KOPT-K1 (cell line): ENCODE results near the gene TEX48.

ENCODE experiments used
- H3K27ac ChIP-seq: fragments of 200-600 bp; sonication (generic); 2 replicates; pipeline ENCODE4 v1.5.1; 2016; ENCODE audit warnings: antibody characterized with exemption, mild to moderate bottlenecking, low read depth, low read length; ENCODE audit not compliant: poor library complexity, severe bottlenecking
- H3K36me3 ChIP-seq: fragments of 200-600 bp; sonication (generic); 2 replicates; pipeline ENCODE4 v1.5.1; 2017; ENCODE audit warnings: antibody characterized with exemption, mild to moderate bottlenecking, low read length, moderate library complexity; ENCODE audit not compliant: insufficient read depth
- H3K9me3 ChIP-seq: fragments of 200-600 bp; sonication (generic); 2 replicates; pipeline ENCODE4 v1.5.1; 2017; ENCODE audit warnings: antibody characterized with exemption, low read length, mild to moderate bottlenecking; ENCODE audit not compliant: insufficient read depth, poor library complexity, severe bottlenecking

The TEX48 gene

GRCh38 chr9:114685951-114686350 lies 4.0 kb upstream of the TEX48 start:
- Histone ChIP-seq H3K36me3 (no peaks in the 10 kb centered on the region), H3K27ac (no peak overlapping the region)

DNA sequence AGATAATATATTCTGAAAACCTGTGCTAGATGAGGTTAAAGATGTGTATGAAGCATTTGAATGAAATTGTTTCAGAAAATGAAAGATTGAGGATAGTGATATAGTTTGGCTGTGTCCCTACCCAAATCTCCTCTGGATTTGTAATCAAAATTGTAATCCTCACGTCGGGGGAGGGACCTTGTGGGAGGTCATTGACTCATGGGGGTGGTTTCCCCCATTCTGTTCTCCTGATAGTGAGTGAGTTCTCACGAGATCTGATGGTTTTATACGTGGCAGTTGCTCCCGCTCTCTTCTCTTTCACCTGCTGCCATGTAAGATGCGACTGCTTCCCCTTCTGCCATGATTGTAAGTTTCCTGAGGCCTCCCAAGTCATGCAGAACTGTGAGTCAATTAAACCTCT lies 2.0 kb upstream of the TEX48 start:
- Histone ChIP-seq H3K27ac (no peak overlapping the region), H3K9me3 (no peaks in the 10 kb centered on the region), H3K36me3 (no peaks in the 10 kb centered on the region)

More at GRCh38 chr9:114685951-114686350, 4.0 kb upstream of the TEX48 start:
- H3K9me3 ChIP-seq, result no peaks in the 10 kb centered on the region

DNA sequence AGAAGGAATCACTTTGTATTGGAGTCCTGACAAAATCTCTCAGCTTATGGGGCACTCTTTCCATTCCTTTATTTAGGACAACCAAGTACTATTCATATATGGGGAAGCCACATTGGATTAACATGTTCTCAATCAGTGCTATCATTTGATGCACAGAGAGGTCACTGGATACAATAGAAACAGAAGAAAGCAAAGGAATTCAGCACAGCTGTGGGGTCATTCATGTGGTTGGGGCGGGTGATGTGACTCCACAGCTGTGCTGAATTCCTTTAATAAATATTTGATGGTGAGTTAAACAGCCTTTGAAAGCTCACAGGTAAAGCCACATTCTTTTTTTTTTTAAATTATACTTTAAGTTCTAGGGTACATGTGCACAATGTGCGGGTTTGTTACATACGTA lies 854 bp upstream of the TEX48 start:
- Histone ChIP-seq H3K36me3 (no peaks in the 10 kb centered on the region), H3K9me3 (no peaks in the 10 kb centered on the region), H3K27ac (no peak overlapping the region)

DNA sequence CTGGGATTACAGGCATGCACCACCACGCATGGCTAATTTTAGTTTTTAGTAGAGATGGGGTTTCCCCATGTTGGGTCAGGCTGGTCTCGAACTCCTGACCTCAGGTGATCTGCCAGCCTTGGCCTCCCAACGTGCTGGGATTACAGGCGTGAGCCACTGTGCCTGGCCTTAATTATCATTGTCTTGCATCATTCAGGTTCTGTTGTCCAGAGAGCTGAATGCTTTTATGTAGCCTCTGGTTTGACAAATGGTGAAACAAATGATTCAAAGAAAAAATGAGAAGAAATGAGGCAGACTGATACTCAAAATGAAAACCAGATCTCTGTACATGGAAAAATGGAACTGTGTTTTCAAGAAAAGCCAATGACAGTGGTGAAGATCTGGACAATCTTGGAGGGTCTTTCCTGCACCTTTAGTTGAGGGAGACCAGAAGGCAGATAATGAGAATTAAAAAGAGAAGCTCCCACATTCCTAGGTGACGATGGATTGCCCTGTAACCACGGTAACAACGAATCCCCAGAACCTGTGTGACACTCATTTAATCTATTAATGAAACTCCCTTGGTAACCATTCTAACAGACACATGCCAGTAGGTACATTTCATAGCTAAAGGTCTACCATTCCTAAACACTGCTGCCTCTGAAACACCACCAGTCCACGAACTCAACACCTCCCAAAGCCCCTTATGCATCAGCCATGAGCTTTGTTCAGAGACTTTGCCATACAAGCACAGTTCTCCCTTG lies 1.6 kb downstream of the TEX48 start:
- Histone ChIP-seq H3K27ac (no peak overlapping the region), H3K9me3 (no peaks in the 10 kb centered on the region), H3K36me3 (no peaks in the 10 kb centered on the region)

- Histone ChIP-seq H3K9me3 (no peaks in the 10 kb centered on the region), H3K36me3 (no peaks in the 10 kb centered on the region), H3K27ac (no peak overlapping the region)
Observed at GRCh38 chr9:114678795-114679194, 3.2 kb downstream of the TEX48 start.

GRCh38 chr9:114678130-114678529 lies 3.9 kb downstream of the TEX48 start:
- Histone ChIP-seq H3K36me3 (no peaks in the 10 kb centered on the region), H3K9me3 (no peaks in the 10 kb centered on the region), H3K27ac (no peak overlapping the region)

- H3K36me3 ChIP-seq, result no peaks in the 10 kb centered on the region
- no peaks in the 10 kb centered on the region for H3K9me3 ChIP-seq
- H3K27ac ChIP-seq, result no peak overlapping the region
Observed at GRCh38 chr9:114677418-114677817, 4.6 kb downstream of the TEX48 start.

DNA sequence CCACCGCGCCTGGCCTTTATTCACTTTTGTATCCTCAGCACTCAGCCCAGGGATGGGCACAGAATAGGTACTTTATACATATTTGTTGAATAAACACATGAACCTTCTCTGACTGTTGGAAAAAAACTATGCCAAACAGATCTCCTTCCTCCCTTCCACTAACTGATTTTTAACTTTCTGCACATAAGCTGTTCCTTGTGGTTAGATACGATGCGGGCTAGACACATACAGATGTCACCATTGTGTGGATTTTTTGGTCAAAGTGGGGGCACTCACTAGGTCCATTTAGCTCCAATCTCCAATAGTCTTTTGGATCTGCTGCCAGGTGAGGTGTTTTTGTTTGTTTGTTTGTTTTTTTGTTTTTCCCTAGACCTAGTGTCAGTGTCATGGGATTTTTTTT lies 5.1 kb downstream of the TEX48 start:
- Histone ChIP-seq H3K27ac (no peak overlapping the region), H3K9me3 (no peaks in the 10 kb centered on the region), H3K36me3 (no peaks in the 10 kb centered on the region)

DNA sequence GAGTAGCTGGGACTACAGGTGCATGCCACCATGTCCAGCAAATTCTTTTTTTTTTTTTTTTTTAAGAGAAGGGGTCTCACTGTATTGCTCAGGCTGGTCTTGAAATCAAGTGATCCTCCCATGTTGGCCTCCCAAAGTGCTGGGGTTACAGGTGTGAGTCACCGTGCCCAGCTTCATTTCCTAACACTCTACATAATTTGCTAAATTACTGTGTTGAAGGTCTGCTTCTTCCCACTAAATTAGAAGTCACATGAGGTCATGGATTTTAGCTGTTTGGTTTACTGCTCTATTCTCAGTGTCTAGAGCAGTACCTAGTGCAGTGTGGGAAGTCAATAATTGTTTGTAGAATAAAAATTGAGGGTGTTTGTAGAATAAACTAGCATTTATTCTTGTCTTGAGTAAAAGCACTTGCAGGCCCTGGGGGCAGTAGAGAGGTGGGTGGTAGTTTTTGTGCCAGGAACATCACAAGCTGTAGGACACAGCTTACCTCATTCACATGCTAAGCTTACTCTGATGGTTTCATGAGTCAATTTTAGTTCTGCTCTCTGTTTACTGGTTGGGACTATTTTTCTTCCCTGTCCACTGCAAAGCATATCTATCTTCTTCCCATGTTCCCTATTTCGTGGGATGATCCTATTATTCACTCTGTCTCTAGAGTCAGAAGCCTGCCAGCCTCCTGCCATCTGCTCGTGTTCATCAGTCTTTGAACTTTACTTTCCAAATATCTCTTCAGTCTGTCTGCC lies 7.0 kb downstream of the TEX48 start:
- no peaks in the 10 kb centered on the region for H3K9me3 ChIP-seq
- no peaks in the 10 kb centered on the region for H3K36me3 ChIP-seq
- H3K27ac ChIP-seq, result no peak overlapping the region

DNA sequence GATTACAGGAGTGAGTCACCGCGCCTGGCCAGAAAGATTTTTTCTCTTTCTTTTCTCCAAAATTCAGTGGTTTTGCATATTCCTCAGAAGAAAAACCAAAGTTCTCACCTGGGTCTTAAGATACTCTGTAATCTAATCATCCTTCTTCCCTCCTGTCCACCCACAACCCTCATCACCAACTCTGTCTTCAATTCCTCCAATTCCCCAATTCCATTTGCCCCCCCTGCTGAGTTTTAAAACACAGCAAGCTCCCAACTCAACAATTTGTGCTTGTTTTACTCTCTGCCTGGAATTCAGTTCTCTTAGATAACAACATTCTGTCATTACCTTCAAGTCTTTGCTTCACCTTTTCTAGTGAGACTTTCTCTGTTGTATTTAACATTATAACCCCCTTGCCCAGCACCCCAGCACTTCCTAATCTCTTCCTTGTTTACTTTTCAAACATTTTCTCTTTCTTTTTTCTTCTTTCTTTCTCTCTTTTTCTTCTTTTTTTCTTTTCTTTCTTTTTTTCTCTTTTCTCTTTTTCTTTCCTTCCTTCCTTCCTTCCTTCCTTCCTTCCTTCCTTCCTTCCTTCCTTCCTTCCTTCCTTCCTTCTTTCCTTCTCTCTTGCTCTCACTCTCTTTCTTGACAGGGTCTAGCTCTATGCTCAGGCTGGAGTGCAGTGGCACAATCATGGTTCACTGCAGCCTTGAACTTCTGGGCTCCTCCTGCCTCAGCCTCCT lies 7.8 kb downstream of the TEX48 start:
- no peaks in the 10 kb centered on the region for H3K36me3 ChIP-seq
- no peaks in the 10 kb centered on the region for H3K9me3 ChIP-seq
- H3K27ac ChIP-seq, result no peak overlapping the region

GRCh38 chr9:114671605-114672004 lies 10.4 kb downstream of the TEX48 start:
- no peak overlapping the region for H3K27ac ChIP-seq
- H3K36me3 ChIP-seq, result no peaks in the 10 kb centered on the region
- H3K9me3 ChIP-seq, result no peaks in the 10 kb centered on the region

GRCh38 chr9:114669961-114670360 lies 12.0 kb downstream of the TEX48 start:
- Histone ChIP-seq H3K9me3 (no peaks in the 10 kb centered on the region), H3K36me3 (no peaks in the 10 kb centered on the region), H3K27ac (no peak overlapping the region)

- Histone ChIP-seq H3K36me3 (no peaks in the 10 kb centered on the region), H3K27ac (no peak overlapping the region), H3K9me3 (no peaks in the 10 kb centered on the region)
Observed at GRCh38 chr9:114668146-114668545, 13.8 kb downstream of the TEX48 start.

GRCh38 chr9:114666851-114667250 lies 15.1 kb downstream of the TEX48 start:
- Histone ChIP-seq H3K36me3 (no peaks in the 10 kb centered on the region), H3K27ac (no peak overlapping the region), H3K9me3 (no peaks in the 10 kb centered on the region)

DNA sequence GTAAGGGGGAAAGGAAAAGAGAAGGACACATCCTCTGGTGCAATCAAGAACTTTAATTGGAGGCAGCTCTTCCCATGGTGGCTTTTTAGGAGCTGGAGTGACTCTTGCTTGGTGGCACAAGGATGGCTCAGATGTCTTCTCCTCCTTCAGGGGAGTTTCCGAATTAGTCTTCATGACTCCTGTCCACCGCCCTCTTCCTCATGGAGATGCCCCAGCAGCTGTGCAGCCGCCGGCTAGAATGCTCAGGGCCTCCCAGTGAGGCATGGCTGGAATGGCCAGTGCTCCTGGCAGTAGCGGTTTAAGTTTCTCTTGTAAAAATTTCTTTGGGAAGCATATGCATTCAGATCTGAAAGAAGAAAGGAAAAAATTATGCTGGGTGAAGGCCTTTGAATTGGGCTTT lies 15.6 kb downstream of the TEX48 start:
- Histone ChIP-seq H3K27ac (no peak overlapping the region), H3K36me3 (no peaks in the 10 kb centered on the region), H3K9me3 (no peaks in the 10 kb centered on the region)
